Spleen (tissue), 11 donors: ENCODE results near the gene MTPN. TPM values are rescaled to one million over a fixed set of nuclear protein-coding genes. Genes with fewer than 3 reads are reported as not detected.

Experiments used
- DNase-seq: peaks from one replicate; pipeline ENCODE4 v3.0.0-alpha.2; 2020
- H3K27ac ChIP-seq, 8 donors: fragments of 200-600 bp; sonication (generic) in 7 of 8; 1 replicate in 4 of 8; 2 replicates in 4 of 8; pipeline versions ENCODE4 v1.5.0 to v1.8.0; 2016 to 2021; ENCODE audit warnings: inconsistent platforms in 4 of 8, mild to moderate bottlenecking in 4 of 8, moderate library complexity in 1 of 8
- H3K27me3 ChIP-seq, 7 donors: fragments of 200-600 bp; sonication (generic) in 6 of 7; replicated peaks in 1 of 7; 1 replicate in 4 of 7; 2 replicates in 3 of 7; pipeline versions ENCODE4 v1.5.0 to v1.8.0; 2016 to 2021; ENCODE audit warnings: inconsistent platforms in 3 of 7, mild to moderate bottlenecking in 1 of 7
- H3K36me3 ChIP-seq, 6 donors: fragments of 200-600 bp; sonication (generic) in 5 of 6; 1 replicate in 4 of 6; 2 replicates in 2 of 6; pipeline versions ENCODE4 v1.5.0 to v1.8.0; 2016 to 2021; ENCODE audit warnings: inconsistent platforms in 2 of 6
- H3K4me1 ChIP-seq, 6 donors: fragments of 200-600 bp; sonication (generic) in 5 of 6; 1 replicate in 3 of 6; 2 replicates in 3 of 6; pipeline versions ENCODE4 v1.5.0 to v1.8.0; 2016 to 2021; ENCODE audit warnings: inconsistent platforms in 3 of 6
- H3K4me3 ChIP-seq, 8 donors: fragments of 200-600 bp; sonication (generic) in 7 of 8; 1 replicate in 4 of 8; 2 replicates in 4 of 8; pipeline versions ENCODE4 v1.5.0 to v1.8.0; 2016 to 2021; ENCODE audit warnings: inconsistent platforms in 4 of 8, mild to moderate bottlenecking in 4 of 8, moderate library complexity in 2 of 8
- H3K9me3 ChIP-seq, 8 donors: fragments of 200-600 bp; sonication (generic) in 7 of 8; 1 replicate in 4 of 8; 2 replicates in 4 of 8; pipeline versions ENCODE4 v1.5.0 to v1.8.0; 2016 to 2021; ENCODE audit warnings: inconsistent platforms in 4 of 8
- POLR2A ChIP-seq, 3 donors: fragments of 450-650 bp; IDR thresholded peaks; one replicate each; pipeline ENCODE4 v1.5.1; 2017; ENCODE audit warnings: antibody characterized with exemption in 3 of 3, mild to moderate bottlenecking in 1 of 3
- POLR2AphosphoS5 ChIP-seq, 3 donors: sonication (generic); formaldehyde crosslinking; IDR thresholded peaks; one replicate each; pipeline ENCODE4 v1.5.1; 2017; ENCODE audit warnings: antibody characterized with exemption in 3 of 3
- whole genome bisulfite sequencing, 5 donors: extraction: QIAGEN DNeasy Blood & Tissue Kit in 3 of 5; methylation state at CpG; one replicate each; pipeline versions ENCODE4 v1.1.5 to v1.1.7; 2013 to 2018; 5-methylcytosine and 5-hydroxymethylcytosine counted together
- intact Hi-C: fragments of 100-400 bp; cut with DNase I; formaldehyde crosslinking; loops from one replicate; pipeline ENCODE4 v1.15.0; 2023; ENCODE audit warnings: low total_unique reads
- polyA plus RNA-seq, 3 donors: library from polyadenylated mRNA; stranded (reverse); fragments of 200-250 nt; gene quantifications; one replicate each; pipeline ENCODE4 v1.2.1, GENCODE V29; 2013
- total RNA-seq, 7 donors: library from RNA; depleted of rRNA in 3 of 7; stranded (reverse); fragments of >200 nt in 3 of 7; fragmentation: NEBNext Ultra II Directional in 4 of 7; extraction: Animal tissue kit (Norgen Biotek cat#: 25700) in 4 of 7; gene quantifications; one replicate each; pipeline versions ENCODE4 v1.1.0 to v1.2.1, GENCODE V29; 2016 to 2021
- TF ChIP-seq, protein P1 (sequence below), 11 experiments: fragments of 200-600 bp in 7 of 11; fragments of 450-650 bp in 4 of 11; sonication (generic) in 4 of 11; IDR thresholded peaks in 8 of 11; conservative IDR thresholded peaks in 3 of 11; 1 replicate in 7 of 11; 2 replicates in 4 of 11; pipeline versions ENCODE4 v1.4.0 to v1.8.0; 2016 to 2021; ENCODE audit warnings: antibody characterized with exemption in 11 of 11, inconsistent platforms in 4 of 11, mild to moderate bottlenecking in 1 of 11
- donor health status: healthy with polysubstance abuse.
- donor health status: DM: no; HTN: no; CAD: no; lungs with moderate emphysema.
- donor health status: DM: no; HTN: no; CAD: no.
- donor health status: Bipolar disorder and iron deficiency.
- donor health status: healthy.
- donor health status: DM: no; HTN: no; CAD: no.
- donor health status: DM: yes; HTN: yes; CAD: no.

The MTPN gene
- total and polyA plus RNA-seq, 10 donors: 43.2 to 192 (median 157) TPM

GRCh38 chr7:135899458-135900064 lies 77.6 kb downstream of the MTPN start:
- no peaks in the 10 kb centered on the region for H3K9me3 ChIP-seq
- WGBS, 5 donors: 72 to 88% (median 85%) methylated on average over 6 of the region's 6 CpGs
- DNase-seq: no peak
- no peaks in the 10 kb centered on the region for H3K36me3 ChIP-seq
- no peaks in the 10 kb centered on the region for H3K4me1 ChIP-seq
- H3K27ac ChIP-seq: no peak overlapping the region
- no peak overlapping the region for H3K4me3 ChIP-seq
- intact Hi-C loops: no loop called here
- TF ChIP-seq, protein P1, sequence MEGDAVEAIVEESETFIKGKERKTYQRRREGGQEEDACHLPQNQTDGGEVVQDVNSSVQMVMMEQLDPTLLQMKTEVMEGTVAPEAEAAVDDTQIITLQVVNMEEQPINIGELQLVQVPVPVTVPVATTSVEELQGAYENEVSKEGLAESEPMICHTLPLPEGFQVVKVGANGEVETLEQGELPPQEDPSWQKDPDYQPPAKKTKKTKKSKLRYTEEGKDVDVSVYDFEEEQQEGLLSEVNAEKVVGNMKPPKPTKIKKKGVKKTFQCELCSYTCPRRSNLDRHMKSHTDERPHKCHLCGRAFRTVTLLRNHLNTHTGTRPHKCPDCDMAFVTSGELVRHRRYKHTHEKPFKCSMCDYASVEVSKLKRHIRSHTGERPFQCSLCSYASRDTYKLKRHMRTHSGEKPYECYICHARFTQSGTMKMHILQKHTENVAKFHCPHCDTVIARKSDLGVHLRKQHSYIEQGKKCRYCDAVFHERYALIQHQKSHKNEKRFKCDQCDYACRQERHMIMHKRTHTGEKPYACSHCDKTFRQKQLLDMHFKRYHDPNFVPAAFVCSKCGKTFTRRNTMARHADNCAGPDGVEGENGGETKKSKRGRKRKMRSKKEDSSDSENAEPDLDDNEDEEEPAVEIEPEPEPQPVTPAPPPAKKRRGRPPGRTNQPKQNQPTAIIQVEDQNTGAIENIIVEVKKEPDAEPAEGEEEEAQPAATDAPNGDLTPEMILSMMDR (IDR thresholded peaks at IDR 0.05 in 8 of 11, conservative IDR thresholded peaks at IDR 0.05 in 3 of 11): no peak
- TF ChIP-seq POLR2A (IDR thresholded peaks at IDR 0.05): no peak
- no peak for TF ChIP-seq POLR2AphosphoS5 (IDR thresholded peaks at IDR 0.05)
- no peaks in the 10 kb centered on the region for H3K27me3 ChIP-seq

DNA sequence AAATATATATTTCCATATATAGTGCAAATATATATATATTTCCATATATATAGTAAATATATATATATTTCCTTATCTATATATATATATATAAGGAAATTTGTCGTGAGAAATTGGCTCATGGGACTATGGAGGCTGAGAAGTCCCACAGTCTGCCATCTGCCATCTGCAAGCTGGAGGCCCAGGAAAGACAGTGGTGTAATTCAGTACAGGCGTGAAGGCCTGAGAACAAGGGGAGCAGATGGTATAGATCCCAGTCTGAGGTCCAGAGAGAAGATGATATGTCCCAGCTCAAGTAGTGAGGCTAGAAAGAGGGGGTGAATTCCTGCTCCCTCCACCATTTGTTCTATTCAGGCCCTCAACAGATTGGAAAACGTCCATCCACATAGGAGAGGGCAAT lies 78.9 kb downstream of the MTPN start:
- Histone ChIP-seq H3K27ac (no peak overlapping the region), H3K4me1 (no peaks in the 10 kb centered on the region), H3K4me3 (no peak overlapping the region), H3K9me3 (no peaks in the 10 kb centered on the region), H3K36me3 (no peaks in the 10 kb centered on the region), H3K27me3 (no peaks in the 10 kb centered on the region)
- no peak for DNase-seq
- WGBS, 5 donors: 56 to 91% (median 79%) methylated on average over 3 of the region's 3 CpGs
- TF ChIP-seq POLR2AphosphoS5 (IDR thresholded peaks at IDR 0.05) (no peak), POLR2A (IDR thresholded peaks at IDR 0.05) (no peak)
- TF ChIP-seq, protein P1 (IDR thresholded peaks at IDR 0.05 in 8 of 11, conservative IDR thresholded peaks at IDR 0.05 in 3 of 11): no peak
- intact Hi-C loops: no loop called here

GRCh38 chr7:135894816-135895215 lies 82.3 kb downstream of the MTPN start:
- TF ChIP-seq POLR2A (IDR thresholded peaks at IDR 0.05): no peak
- TF ChIP-seq POLR2AphosphoS5 (IDR thresholded peaks at IDR 0.05): no peak
- TF ChIP-seq, protein P1 (IDR thresholded peaks at IDR 0.05 in 8 of 11, conservative IDR thresholded peaks at IDR 0.05 in 3 of 11): no peak
- H3K27me3 ChIP-seq: no peaks in the 10 kb centered on the region
- WGBS, 5 donors: 78 to 84% (median 83%) methylated on average over 3 of the region's 3 CpGs
- no peak overlapping the region for H3K4me3 ChIP-seq
- H3K4me1 ChIP-seq: no peaks in the 10 kb centered on the region
- no peaks in the 10 kb centered on the region for H3K9me3 ChIP-seq
- H3K27ac ChIP-seq: no peak overlapping the region
- intact Hi-C loops: no loop called here
- DNase-seq: no peak
- H3K36me3 ChIP-seq: no peaks in the 10 kb centered on the region

DNA sequence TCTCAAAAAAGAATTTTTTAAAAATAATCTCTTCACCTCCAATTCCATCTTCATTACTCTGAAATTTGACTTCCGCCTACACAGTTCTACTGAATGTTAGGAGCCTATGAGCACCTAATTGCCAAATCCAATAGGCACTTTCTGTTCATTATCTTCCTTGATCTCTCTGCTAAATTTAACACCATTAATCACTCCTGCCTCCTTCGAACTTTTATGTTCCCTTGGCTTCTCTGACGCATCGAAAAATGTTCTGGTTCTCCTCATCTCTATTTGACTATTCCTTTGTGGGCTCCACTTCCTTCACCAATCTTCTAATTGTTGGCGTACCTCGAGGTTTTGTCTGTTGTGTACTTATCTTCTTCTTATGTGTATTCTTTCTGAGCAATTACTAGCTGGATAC lies 87.3 kb downstream of the MTPN start:
- no peaks in the 10 kb centered on the region for H3K36me3 ChIP-seq
- intact Hi-C loops: no loop called here
- 83 to 89% (median 88%) methylated on average over 6 of the region's 6 CpGs for WGBS, 5 donors
- H3K27ac ChIP-seq: no peak overlapping the region
- no peak for TF ChIP-seq POLR2A (IDR thresholded peaks at IDR 0.05)
- no peak for TF ChIP-seq POLR2AphosphoS5 (IDR thresholded peaks at IDR 0.05)
- TF ChIP-seq, protein P1 (IDR thresholded peaks at IDR 0.05 in 8 of 11, conservative IDR thresholded peaks at IDR 0.05 in 3 of 11): no peak
- H3K4me3 ChIP-seq: no peak overlapping the region
- no peaks in the 10 kb centered on the region for H3K4me1 ChIP-seq
- no peak for DNase-seq
- H3K27me3 ChIP-seq: no peaks in the 10 kb centered on the region
- H3K9me3 ChIP-seq: no peaks in the 10 kb centered on the region
